ENCODE measurements around the gene RPL38.

The RPL38 gene

DNA sequence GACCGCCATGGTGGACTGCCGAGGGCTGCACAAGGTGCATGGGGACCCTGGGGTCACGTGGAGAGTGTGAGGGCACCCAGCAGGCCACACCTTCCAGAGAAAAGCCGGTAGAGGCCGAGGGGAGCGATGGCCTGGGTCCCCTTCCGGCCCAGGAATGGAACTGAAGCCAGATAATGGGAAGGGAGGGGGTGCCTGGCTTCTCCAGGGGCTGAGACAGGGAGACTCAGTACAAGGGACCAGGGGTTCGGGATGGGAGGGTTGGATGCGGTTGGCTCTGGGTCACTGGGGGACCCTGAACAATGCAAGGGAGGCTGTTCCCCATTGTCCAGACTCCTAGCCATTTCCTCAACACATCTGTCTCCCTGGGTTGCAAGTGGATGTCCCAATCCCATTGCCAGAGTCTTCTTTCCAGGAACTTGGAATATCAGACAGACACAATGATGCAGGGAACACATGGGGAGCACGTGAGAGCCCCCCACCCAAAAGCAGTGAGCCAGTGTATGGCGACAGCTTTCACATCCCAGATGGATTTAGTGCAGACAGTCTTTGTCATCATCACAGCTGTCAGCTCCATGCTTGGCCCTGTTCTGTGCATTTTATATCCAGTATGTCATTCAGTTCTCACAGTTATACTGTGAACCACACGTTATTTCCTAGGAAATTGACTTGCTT lies 47.0 kb downstream of the RPL38 start:
- Mint-ChIP-seq H3K36me3 (ENCODE audit: low read depth) (peaks cover 11% of the 10 kb centered on the region), H3K4me3 (no peak overlapping the region), H3K27me3 (ENCODE audit: low read depth) (no peaks in the 10 kb centered on the region), H3K4me1 (ENCODE audit: low read depth) (no peaks in the 10 kb centered on the region), H3K9me3 (no peaks in the 10 kb centered on the region), H3K27ac (no peak overlapping the region)
- DNase-seq (ENCODE audit: low spot score), result no peak

DNA sequence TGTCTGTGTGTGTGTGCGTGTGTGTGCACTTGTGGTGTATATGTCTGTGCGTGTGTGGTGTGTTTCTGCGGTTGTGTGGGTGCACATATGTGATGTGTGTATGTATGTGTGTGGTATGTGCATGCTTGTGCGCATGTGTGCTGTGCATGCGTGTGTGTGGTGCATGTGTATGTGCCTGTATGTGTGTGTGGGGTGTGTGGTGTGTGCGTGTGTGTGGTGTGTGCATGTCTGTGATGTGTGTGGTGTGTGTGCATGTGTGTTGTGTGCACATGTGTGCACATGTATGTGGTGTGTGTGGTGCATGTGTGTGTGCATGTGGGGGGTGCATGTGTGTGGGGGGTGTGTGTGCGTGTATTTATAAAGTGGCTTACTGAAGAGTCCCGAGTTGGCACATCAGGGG lies 47.6 kb downstream of the RPL38 start:
- Mint-ChIP-seq H3K36me3 (ENCODE audit: low read depth) (peaks cover 11% of the 10 kb centered on the region), H3K27me3 (ENCODE audit: low read depth) (no peaks in the 10 kb centered on the region), H3K27ac (peak overlapping the region; percentile 37), H3K9me3 (no peaks in the 10 kb centered on the region), H3K4me3 (no peak overlapping the region), H3K4me1 (ENCODE audit: low read depth) (no peaks in the 10 kb centered on the region)
- no peak for DNase-seq (ENCODE audit: low spot score)

DNA sequence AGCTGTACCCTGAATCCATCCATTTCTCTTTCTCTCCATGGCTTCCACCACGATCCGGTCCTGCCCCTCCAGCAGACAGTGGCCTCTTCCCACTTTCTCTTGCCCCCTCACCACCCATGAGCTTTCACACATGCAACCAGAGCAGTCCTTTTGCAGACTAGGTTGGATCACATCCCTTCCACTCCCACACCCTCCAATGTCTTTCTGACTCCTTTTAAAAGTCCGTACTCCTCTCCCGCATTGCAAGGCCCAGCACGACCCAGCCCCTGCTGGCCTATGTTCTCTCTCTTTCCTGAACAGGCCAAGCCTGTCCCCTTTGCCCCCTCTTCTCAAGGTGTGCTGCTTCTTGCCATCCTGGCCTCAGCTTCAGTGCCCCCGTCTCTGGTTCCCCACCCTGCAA lies 48.1 kb downstream of the RPL38 start:
- Mint-ChIP-seq H3K9me3 (no peaks in the 10 kb centered on the region), H3K4me3 (no peak overlapping the region), H3K27ac (no peak overlapping the region), H3K36me3 (ENCODE audit: low read depth) (peaks cover 9% of the 10 kb centered on the region), H3K4me1 (ENCODE audit: low read depth) (no peaks in the 10 kb centered on the region), H3K27me3 (ENCODE audit: low read depth) (no peaks in the 10 kb centered on the region)
- DNase-seq (ENCODE audit: low spot score), result no peak

DNA sequence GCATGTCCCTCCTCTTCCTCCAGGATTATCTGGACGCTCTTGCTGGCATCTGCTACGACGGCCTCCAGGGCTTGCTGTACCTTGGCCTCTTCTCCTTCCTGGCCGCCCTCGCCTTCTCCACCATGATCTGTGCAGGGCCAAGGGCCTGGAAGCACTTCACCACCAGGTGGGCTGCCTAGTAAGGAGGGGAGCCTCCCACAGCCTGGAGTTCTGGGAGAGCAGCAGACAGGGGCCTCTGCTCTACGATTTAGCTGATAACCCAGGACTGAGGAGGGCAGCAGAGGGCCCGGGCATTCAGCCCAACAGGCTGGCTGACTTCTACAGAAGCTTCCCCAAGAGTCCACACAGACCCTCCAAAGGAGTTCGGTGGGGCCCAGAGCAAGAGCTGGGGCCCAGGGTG lies 48.7 kb downstream of the RPL38 start:
- H3K9me3 Mint-ChIP-seq, result no peaks in the 10 kb centered on the region
- H3K27ac Mint-ChIP-seq, result no peak overlapping the region
- peaks cover 7% of the 10 kb centered on the region for H3K36me3 Mint-ChIP-seq (ENCODE audit: low read depth)
- H3K27me3 Mint-ChIP-seq (ENCODE audit: low read depth), result no peaks in the 10 kb centered on the region
- no peaks in the 10 kb centered on the region for H3K4me1 Mint-ChIP-seq (ENCODE audit: low read depth)
- no peak for DNase-seq (ENCODE audit: low spot score)
- no peak overlapping the region for H3K4me3 Mint-ChIP-seq

DNA sequence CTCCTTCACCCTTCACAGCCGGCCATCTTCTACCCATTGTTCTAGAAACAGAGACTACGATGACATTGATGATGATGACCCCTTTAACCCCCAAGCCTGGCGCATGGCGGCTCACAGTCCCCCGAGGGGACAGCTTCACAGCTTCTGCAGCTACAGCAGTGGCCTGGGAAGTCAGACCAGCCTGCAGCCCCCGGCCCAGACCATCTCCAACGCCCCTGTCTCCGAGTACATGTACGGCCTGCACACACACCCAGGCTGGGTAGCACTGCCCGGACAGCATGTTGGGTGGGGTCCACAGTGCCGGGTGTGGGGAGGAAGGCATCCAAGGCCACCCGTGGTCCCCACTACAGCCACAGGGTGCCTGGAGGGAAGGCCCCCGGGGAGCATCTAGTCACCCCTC lies 49.6 kb downstream of the RPL38 start:
- Mint-ChIP-seq H3K27me3 (ENCODE audit: low read depth) (no peaks in the 10 kb centered on the region), H3K4me1 (ENCODE audit: low read depth) (no peaks in the 10 kb centered on the region), H3K36me3 (ENCODE audit: low read depth) (peaks cover 7% of the 10 kb centered on the region), H3K9me3 (no peaks in the 10 kb centered on the region), H3K4me3 (no peak overlapping the region), H3K27ac (no peak overlapping the region)
- DNase-seq (ENCODE audit: low spot score), result no peak

DNA sequence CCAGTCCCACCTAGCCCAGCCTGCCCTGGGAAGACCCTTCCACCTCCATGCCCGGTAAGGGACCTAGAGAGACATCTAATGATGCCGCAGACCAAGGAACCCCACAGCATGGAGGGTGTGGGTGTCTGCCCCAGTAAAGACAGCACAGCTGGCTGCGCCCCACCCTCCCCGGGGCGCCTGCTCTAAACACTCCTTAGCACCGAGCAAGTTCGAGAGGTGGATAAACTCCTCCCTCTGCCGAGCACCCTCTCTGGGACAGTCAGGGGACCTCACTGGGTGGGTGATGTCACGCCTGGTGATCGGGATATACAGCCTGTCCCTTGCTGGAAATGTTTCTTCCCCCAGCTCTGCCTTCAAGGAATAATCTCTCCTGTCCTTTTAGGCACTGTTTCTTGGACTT lies 53.8 kb downstream of the RPL38 start:
- no peaks in the 10 kb centered on the region for H3K4me1 Mint-ChIP-seq (ENCODE audit: low read depth)
- H3K9me3 Mint-ChIP-seq, result no peaks in the 10 kb centered on the region
- H3K27ac Mint-ChIP-seq, result no peak overlapping the region
- no peak for DNase-seq (ENCODE audit: low spot score)
- peaks cover 5% of the 10 kb centered on the region for H3K36me3 Mint-ChIP-seq (ENCODE audit: low read depth)
- no peaks in the 10 kb centered on the region for H3K27me3 Mint-ChIP-seq (ENCODE audit: low read depth)
- H3K4me3 Mint-ChIP-seq, result no peak overlapping the region

DNA sequence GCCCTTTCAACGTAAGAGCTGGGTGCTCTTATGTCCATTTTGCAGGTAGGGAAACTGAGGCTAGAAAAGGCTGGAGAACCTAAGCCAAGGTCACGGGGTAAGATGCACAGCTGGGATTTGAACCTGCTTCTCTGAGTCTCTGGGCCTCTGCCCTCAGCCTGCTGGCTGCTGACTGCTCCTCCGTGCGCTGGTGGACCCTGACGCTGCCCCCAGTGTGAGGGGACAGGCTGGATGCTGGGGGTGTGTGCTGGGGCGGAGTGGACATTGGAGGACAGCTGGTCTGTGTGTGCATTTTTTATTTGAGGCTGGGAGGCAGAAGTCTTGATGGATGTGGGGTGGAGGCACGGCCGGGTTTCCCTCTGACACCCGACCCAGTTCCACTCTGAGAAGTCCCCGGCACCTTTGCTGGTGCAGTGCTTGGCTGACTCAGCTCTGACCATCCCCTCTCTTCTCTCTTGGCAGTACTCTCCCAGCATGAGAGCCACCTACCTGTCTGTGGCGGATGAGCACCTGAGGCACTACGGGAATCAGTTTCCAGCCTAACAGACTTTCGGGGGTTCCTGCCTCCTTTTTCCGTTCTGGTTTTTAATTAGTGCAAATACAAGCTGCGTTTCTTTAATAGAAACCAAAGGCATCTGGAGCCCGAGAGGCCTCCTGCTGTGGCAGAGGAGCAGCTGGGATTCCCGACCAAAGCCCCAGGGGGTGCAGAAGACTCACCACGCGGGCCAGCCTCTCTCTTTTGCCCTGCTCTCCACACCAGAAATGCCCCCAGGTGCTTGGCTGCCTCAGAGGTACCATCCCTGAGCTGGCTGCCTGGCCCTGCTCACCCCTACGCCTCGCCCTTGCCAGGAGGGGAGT lies 56.4 kb downstream of the RPL38 start:
- H3K27ac Mint-ChIP-seq, result no peak overlapping the region
- H3K4me1 Mint-ChIP-seq (ENCODE audit: low read depth), result no peaks in the 10 kb centered on the region
- DNase-seq (ENCODE audit: low spot score), result no peak
- no peak overlapping the region for H3K4me3 Mint-ChIP-seq
- no peaks in the 10 kb centered on the region for H3K9me3 Mint-ChIP-seq
- no peaks in the 10 kb centered on the region for H3K27me3 Mint-ChIP-seq (ENCODE audit: low read depth)
- H3K36me3 Mint-ChIP-seq (ENCODE audit: low read depth), result no peaks in the 10 kb centered on the region
